Daoy (cell line): ENCODE results near the gene RTBDN. TPM values are rescaled to one million over a fixed set of nuclear protein-coding genes. Genes with fewer than 3 reads are reported as not detected.
"Not testable (repeated sequence)": the region's sequence is repeated elsewhere in the genome, so short reads cannot be mapped to it uniquely, and the experiment has no call there.

Experiments used
- DNase-seq: peaks from one replicate; pipeline ENCODE4 v3.0.0-alpha.2; 2015; ENCODE audit warnings: low read depth
- total RNA-seq: library from RNA; depleted of rRNA; stranded (reverse); fragments of >200 nt; shearing (Covaris generic); gene quantifications from 2 replicates; pipeline ENCODE4 v1.2.3, GENCODE V29; 2014

Gene RTBDN
- total RNA-seq, 1 experiment from 2014 or later: not detected

GRCh38 chr19:12825254-12826131 is 8.9 kb downstream of the RTBDN start:
- peak; percentile 61 for DNase-seq

GRCh38 chr19:12821761-12822160 is 12.6 kb downstream of the RTBDN start:
- DNase-seq: no peak

GRCh38 chr19:12817810-12818209 is 16.6 kb downstream of the RTBDN start:
- DNase-seq: not testable (repeated sequence)

- not testable (repeated sequence) for DNase-seq
Observed at GRCh38 chr19:12817188-12817587, 17.2 kb downstream of the RTBDN start.

- DNase-seq: no peak
Observed at GRCh38 chr19:12815088-12815487, 19.3 kb downstream of the RTBDN start.

GRCh38 chr19:12806242-12807081 is 27.9 kb downstream of the RTBDN start, which contains the start of gene RNASEH2A:
Gene RNASEH2A, plus strand, starts transcription at chr19:12806584. Its CDS starts 90 bp downstream, at chr19:12806674.
- peak; percentile 96 for DNase-seq

GRCh38 chr19:12804051-12804450 is 30.3 kb downstream of the RTBDN start:
- DNase-seq: no peak

GRCh38 chr19:12802267-12803106 is 31.9 kb downstream of the RTBDN start:
- DNase-seq: no peak

- DNase-seq: peak; percentile 70
Observed at GRCh38 chr19:12801466-12802266, 32.7 kb downstream of the RTBDN start, which contains the start of the genes PRDX2 and THSD8. Gene PRDX2, minus strand, starts transcription at chr19:12801800. Its CDS starts 539 bp downstream, at chr19:12801261. Gene THSD8, plus strand, starts transcription at chr19:12802069. Its CDS starts 3 bp downstream, at chr19:12802072.

GRCh38 chr19:12800923-12801465 is 33.4 kb downstream of the RTBDN start:
- no peak for DNase-seq

- no peak for DNase-seq
Observed at GRCh38 chr19:12800466-12800770, 34.0 kb downstream of the RTBDN start.

GRCh38 chr19:12799742-12800465 is 34.5 kb downstream of the RTBDN start:
- no peak for DNase-seq

GRCh38 chr19:12797607-12798006 is 36.8 kb downstream of the RTBDN start:
- not testable (repeated sequence) for DNase-seq

GRCh38 chr19:12797141-12797587 is 37.2 kb downstream of the RTBDN start:
- no peak for DNase-seq

GRCh38 chr19:12796146-12797071 is 38.0 kb downstream of the RTBDN start:
- peak; percentile 87 for DNase-seq

GRCh38 chr19:12794971-12795381 is 39.4 kb downstream of the RTBDN start:
- DNase-seq: no peak

- DNase-seq: no peak
Observed at GRCh38 chr19:12794196-12794941, 40.0 kb downstream of the RTBDN start.
